H9 (cell line): Measurements from ENCODE around the gene DNAJB2. TPM values are rescaled to one million over a fixed set of nuclear protein-coding genes. Genes with fewer than 3 reads are reported as not detected.

Experiments used
- DNase-seq: peaks from one replicate; pipeline ENCODE4 v3.0.0-alpha.2; 2017
- H2AFZ ChIP-seq: one replicate; pipeline ENCODE4 v1.6.1; 2013; ENCODE audit warnings: mild to moderate bottlenecking, low read length, control low read depth, moderate library complexity
- H2AK5ac ChIP-seq: 2 replicates; pipeline ENCODE4 v1.6.1; 2013; ENCODE audit warnings: low read length, control low read depth, mixed read lengths; ENCODE audit not compliant: insufficient read length
- H2BK120ac ChIP-seq: one replicate; pipeline ENCODE4 v1.6.1; 2013; ENCODE audit warnings: low read depth, mild to moderate bottlenecking, low read length, control low read depth, inconsistent platforms; ENCODE audit not compliant: poor library complexity, severe bottlenecking
- H2BK12ac ChIP-seq: 2 replicates; pipeline ENCODE4 v1.6.1; 2013; ENCODE audit warnings: low read length, control low read depth, mixed read lengths, low read depth; ENCODE audit not compliant: insufficient read length
- H2BK15ac ChIP-seq: 2 replicates; pipeline ENCODE4 v1.6.1; 2013; ENCODE audit warnings: low read depth, low read length, control low read depth
- H2BK20ac ChIP-seq: one replicate; pipeline ENCODE4 v1.6.1; 2013; ENCODE audit warnings: low read depth, mild to moderate bottlenecking, low read length, control low read depth, inconsistent platforms; ENCODE audit not compliant: poor library complexity, severe bottlenecking
- H2BK5ac ChIP-seq: 2 replicates; pipeline ENCODE4 v1.6.1; 2013; ENCODE audit warnings: low read length, control low read depth, mixed read lengths; ENCODE audit not compliant: insufficient read length
- H3K14ac ChIP-seq: 2 replicates; pipeline ENCODE4 v1.6.1; 2013; ENCODE audit warnings: low read length, control low read depth; ENCODE audit not compliant: insufficient read depth
- H3K18ac ChIP-seq: 2 replicates; pipeline ENCODE4 v1.6.1; 2013; ENCODE audit warnings: low read depth, mild to moderate bottlenecking, mixed read lengths, low read length, control low read depth; ENCODE audit not compliant: insufficient read length
- H3K23ac ChIP-seq: 2 replicates; pipeline ENCODE4 v1.6.1; 2013; ENCODE audit warnings: low read length, control low read depth, mixed read lengths, low read depth; ENCODE audit not compliant: insufficient read length
- H3K23me2 ChIP-seq: 2 replicates; pipeline ENCODE4 v1.6.1; 2013; ENCODE audit warnings: low read depth, mild to moderate bottlenecking, mixed read lengths, low read length, control low read depth; ENCODE audit not compliant: insufficient read length, poor library complexity, severe bottlenecking
- H3K27ac ChIP-seq: 2 replicates; pipeline ENCODE4 v1.5.1; 2013; ENCODE audit warnings: low read length, control low read depth, mixed read lengths, low read depth; ENCODE audit not compliant: insufficient read length
- H3K27me3 ChIP-seq: 2 replicates; pipeline ENCODE4 v1.6.1; 2013; ENCODE audit warnings: low read length, control low read depth, inconsistent platforms; ENCODE audit not compliant: insufficient read depth
- H3K4ac ChIP-seq: 2 replicates; pipeline ENCODE4 v1.6.1; 2013; ENCODE audit warnings: low read depth, mild to moderate bottlenecking, control low read depth, inconsistent platforms, low read length, moderate library complexity
- H3K4me1 ChIP-seq: 2 replicates; pipeline ENCODE4 v1.6.1; 2013; ENCODE audit warnings: low read length, control low read depth, inconsistent platforms; ENCODE audit not compliant: insufficient read depth
- H3K4me2 ChIP-seq: 2 replicates; pipeline ENCODE4 v1.6.1; 2013; ENCODE audit warnings: low read length, control low read depth, mixed read lengths; ENCODE audit not compliant: insufficient read length, insufficient read depth
- H3K56ac ChIP-seq: 2 replicates; pipeline ENCODE4 v1.6.1; 2013; ENCODE audit warnings: low read depth, mild to moderate bottlenecking, mixed read lengths, low read length, control low read depth; ENCODE audit not compliant: insufficient read length
- H3K79me1 ChIP-seq: 2 replicates; pipeline ENCODE4 v1.6.1; 2013; ENCODE audit warnings: low read depth, mild to moderate bottlenecking, moderate library complexity, low read length, control low read depth, inconsistent platforms; ENCODE audit not compliant: insufficient read depth, poor library complexity, severe bottlenecking
- H3K79me2 ChIP-seq: 2 replicates; pipeline ENCODE4 v1.6.1; 2013; ENCODE audit warnings: low read length, control low read depth, inconsistent platforms; ENCODE audit not compliant: insufficient read depth
- H3K9ac ChIP-seq: 2 replicates; pipeline ENCODE4 v1.6.1; 2013; ENCODE audit warnings: low read length, control low read depth, mixed read lengths; ENCODE audit not compliant: insufficient read length; ENCODE audit errors: extremely low read depth
- H3K9me3 ChIP-seq: one replicate; pipeline ENCODE4 v1.6.1; 2013; ENCODE audit warnings: low read depth, low read length, inconsistent platforms; ENCODE audit not compliant: control insufficient read depth
- H3T11ph ChIP-seq: one replicate; pipeline ENCODE4 v1.6.1; 2013; ENCODE audit warnings: mild to moderate bottlenecking, low read length, control low read depth, inconsistent platforms
- H4K20me1 ChIP-seq: one replicate; pipeline ENCODE4 v1.6.1; 2013; ENCODE audit not compliant: control insufficient read depth, insufficient read length, insufficient read depth
- H4K5ac ChIP-seq: 2 replicates; pipeline ENCODE4 v1.6.1; 2013; ENCODE audit warnings: low read depth, mild to moderate bottlenecking, mixed read lengths, low read length, control low read depth; ENCODE audit not compliant: insufficient read length
- H4K8ac ChIP-seq: replicated peaks from 2 replicates; pipeline ENCODE4 v1.6.1; 2013; ENCODE audit warnings: low read length, control low read depth, mixed read lengths, low read depth; ENCODE audit not compliant: insufficient read length
- H4K91ac ChIP-seq: 2 replicates; pipeline ENCODE4 v1.6.1; 2013; ENCODE audit warnings: low read depth, mild to moderate bottlenecking, moderate library complexity, mixed read lengths, low read length, control low read depth; ENCODE audit not compliant: insufficient read length
- H3K27ac Mint-ChIP-seq, 3 experiments: 2 replicates in 2 of 3; 3 replicates in 1 of 3; pipeline ENCODE4 v1.8.0; 2020 to 2021; ENCODE audit warnings: mixed read lengths in 3 of 3, mild to moderate bottlenecking in 1 of 3, moderate library complexity in 1 of 3
- H3K27me3 Mint-ChIP-seq: 2 replicates; pipeline ENCODE4 v1.8.0; 2021; ENCODE audit warnings: low read depth, mild to moderate bottlenecking, moderate library complexity, mixed read lengths
- H3K36me3 Mint-ChIP-seq, 3 experiments: 2 replicates in 2 of 3; 3 replicates in 1 of 3; pipeline ENCODE4 v1.8.0; 2020 to 2021; ENCODE audit warnings: low read depth in 3 of 3, mixed read lengths in 3 of 3; ENCODE audit not compliant: insufficient read depth in 1 of 3
- H3K4me1 Mint-ChIP-seq, 2 experiments: 2 replicates each; pipeline ENCODE4 v1.8.0; 2020; ENCODE audit warnings: mixed read lengths in 2 of 2
- H3K4me3 Mint-ChIP-seq, 2 experiments: 2 replicates in 1 of 2; 3 replicates in 1 of 2; pipeline ENCODE4 v1.8.0; 2020 to 2021; ENCODE audit warnings: mild to moderate bottlenecking in 2 of 2, mixed read lengths in 2 of 2, moderate library complexity in 1 of 2
- H3K9me3 Mint-ChIP-seq, 2 experiments: 2 replicates in 1 of 2; 3 replicates in 1 of 2; pipeline ENCODE4 v1.8.0; 2020; ENCODE audit warnings: mild to moderate bottlenecking in 2 of 2, mixed read lengths in 2 of 2, moderate library complexity in 1 of 2
- CTCF ChIP-seq: fragments of 200-600 bp; sonication (generic); conservative IDR thresholded peaks from 3 replicates; pipeline ENCODE4 v1.8.0; 2021; ENCODE audit warnings: antibody characterized with exemption, mild to moderate bottlenecking
- WGBS: extraction: QIAGEN DNeasy Blood & Tissue Kit; methylation state at CpG from one replicate; pipeline ENCODE4 v1.1.7; 2013; ENCODE audit warnings: missing lambda C conversion rate, low lambda C conversion rate, mixed read lengths; ENCODE audit not compliant: insufficient read length; ENCODE audit errors: extremely low coverage; 5-methylcytosine and 5-hydroxymethylcytosine counted together
- total RNA-seq: library from RNA; stranded (reverse); gene quantifications from 2 replicates; pipeline ENCODE4 v1.2.1, GENCODE V29; 2021

The DNAJB2 gene
- total RNA-seq, 1 experiment from 2014 or later: 34.1 TPM

- H4K8ac ChIP-seq: no peak overlapping the region
- no peak overlapping the region for H3K18ac ChIP-seq
- H2BK12ac ChIP-seq: no peak overlapping the region
- H3K4me1 ChIP-seq: no peaks in the 10 kb centered on the region
- no peak overlapping the region for H3K4me3 Mint-ChIP-seq
- TF ChIP-seq CTCF: no peak
- peaks cover 51% of the 10 kb centered on the region for H3K27me3 Mint-ChIP-seq
- H3K79me1 ChIP-seq: no peaks in the 10 kb centered on the region
- H2BK5ac ChIP-seq: no peak overlapping the region
- H3K9me3 ChIP-seq: no peaks in the 10 kb centered on the region
- H3K23ac ChIP-seq: no peak overlapping the region
- no peaks in the 10 kb centered on the region for H3K79me2 ChIP-seq
- peaks cover 2 to 7% of the 10 kb centered on the region in 2 experiments; a peak in 3 of 5 replicates for H3K9me3 Mint-ChIP-seq
- DNase-seq: no peak
- no peak overlapping the region for H3K4ac ChIP-seq
- WGBS: no CpG with 5 or more reads among the region's 9 CpGs
- H3K27ac ChIP-seq: no peak overlapping the region
- H2BK15ac ChIP-seq: no peak overlapping the region
- no peak overlapping the region for H2AK5ac ChIP-seq
- no peaks in the 10 kb centered on the region for H4K20me1 ChIP-seq
- H3K14ac ChIP-seq: no peak overlapping the region
- H3T11ph ChIP-seq: no peak overlapping the region
- H3K4me2 ChIP-seq: no peak overlapping the region
- H4K5ac ChIP-seq: no peak overlapping the region
- H3K4me1 Mint-ChIP-seq: peaks cover 10 to 11% of the 10 kb centered on the region in 2 experiments
- H3K36me3 Mint-ChIP-seq: peaks cover 0 to 4% (median 2%) of the 10 kb centered on the region in 3 experiments; a peak in 2 of 7 replicates
- no peak overlapping the region for H3K9ac ChIP-seq
- no peaks in the 10 kb centered on the region; the same call in 1 of the 2 replicates for H3K27me3 ChIP-seq
- no peak overlapping the region for H2BK120ac ChIP-seq
- no peak overlapping the region for H4K91ac ChIP-seq
- H3K23me2 ChIP-seq: peaks cover 6% of the 10 kb centered on the region
- H3K56ac ChIP-seq: no peak overlapping the region
- no peak overlapping the region for H2BK20ac ChIP-seq
- no peak overlapping the region for H2AFZ ChIP-seq
- no peak overlapping the region for H3K27ac Mint-ChIP-seq
These were observed 13.4 kb downstream of the DNAJB2 start for GRCh38 chr2:219292616-219293015.
